ENCODE data around the gene PCBP3. TPM values are rescaled to one million over a fixed set of nuclear protein-coding genes. Genes with fewer than 3 reads are reported as not detected.

Gene PCBP3
- total and polyA plus RNA-seq, 10 of the 15 experiments (the other 5 are each of a cell fraction or from before 2014, with no cell fraction given) = 0.09 to 1.3 (median 0.46) TPM; not detected in 3

DNA sequence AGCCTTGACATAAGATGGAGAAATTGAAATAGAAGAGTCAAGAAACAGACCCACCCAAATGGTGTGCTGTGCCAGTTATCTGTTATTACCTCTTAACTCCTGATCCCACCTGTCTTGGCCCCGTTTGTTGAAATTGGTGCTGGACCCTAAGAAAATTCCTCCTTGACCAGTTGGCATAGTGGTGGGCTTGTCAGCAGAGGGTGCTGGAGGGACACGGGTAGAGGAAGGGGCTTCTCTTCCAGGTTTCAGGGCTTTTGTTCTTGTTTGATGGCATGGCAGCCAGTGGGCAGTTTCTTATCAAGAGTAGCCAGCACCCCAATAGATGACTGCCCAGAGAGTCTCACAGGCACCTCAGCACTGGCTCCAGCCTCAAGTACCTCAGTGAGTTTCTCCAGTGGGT lies 51.6 kb downstream of the PCBP3 start:
- 3% methylated on average over 2 of the region's 2 CpGs for WGBS (ENCODE audit: insufficient coverage, insufficient replicate concordance, low lambda C conversion rate, missing lambda C conversion rate)
- Histone ChIP-seq H3K4me1 (ENCODE audit: control insufficient read depth, insufficient read depth, low read length) (no peaks in the 10 kb centered on the region), H3K9me3 (replicated peaks; ENCODE audit: control insufficient read depth, insufficient read depth, low read length) (peaks cover 2% of the 10 kb centered on the region; the same call in 1 of the 3 replicates), H3K27ac (ENCODE audit: control insufficient read depth, insufficient read depth) (no peak overlapping the region), H3K27me3 (replicated peaks in 1 of 2; ENCODE audit: control insufficient read depth in 2 of 2, insufficient read depth in 2 of 2, low read length in 1 of 2) (no peaks in the 10 kb centered on the region), H3K79me2 (ENCODE audit: control insufficient read depth, insufficient read depth, low read length) (no peaks in the 10 kb centered on the region), H3K4me3 (no peak overlapping the region), H2AFZ (ENCODE audit: control insufficient read depth, low read depth, low read length) (no peak overlapping the region), H3K36me3 (ENCODE audit: control insufficient read depth in 2 of 2, insufficient read depth in 2 of 2, low read length in 1 of 2) (no peaks in the 10 kb centered on the region), H3K9ac (ENCODE audit: control insufficient read depth, insufficient read depth, low read length) (no peak overlapping the region), H4K20me1 (ENCODE audit: control insufficient read depth, insufficient read depth) (no peaks in the 10 kb centered on the region), H3K4me2 (ENCODE audit: control insufficient read depth, insufficient read depth) (no peak overlapping the region)
- FAIRE-seq = no peak
- intact Hi-C loops (cut with micrococcal nuclease; ENCODE audit: unreplicated experiment) (no loop called here), in situ Hi-C loops (cut with MboI) (no loop called here)
- ChIA-PET SMC1A (ENCODE audit: uncharacterized antibody, unreplicated experiment) (no interaction called here), RAD21 (ENCODE audit: unreplicated experiment) (no interaction called here), CTCF (no interaction called here), POLR2A (no interaction called here)
- BruUV-seq (replicated peaks) = no TSS peak
- TF ChIP-seq ZNF592 (IDR thresholded peaks at IDR 0.05) = no peak
- no peak for TF ChIP-seq ZBTB4 (CRISPR knock-in tag; IDR thresholded peaks at IDR 0.05)
- TF ChIP-seq MEF2A (IDR thresholded peaks at IDR 0.05; ENCODE audit: insufficient read depth, low read depth, low read length) = no peak
- TF ChIP-seq LARP7 (IDR thresholded peaks at IDR 0.05) = no peak
- no peak for TF ChIP-seq EED (IDR thresholded peaks at IDR 0.05; ENCODE audit: low read depth)
- TF ChIP-seq SMARCA5 (IDR thresholded peaks at IDR 0.05) = no peak
- no peak for TF ChIP-seq BCLAF1 (IDR thresholded peaks at IDR 0.05)
- no peak for TF ChIP-seq MYB (IDR thresholded peaks at IDR 0.05; ENCODE audit: borderline replicate concordance, low read depth, low read length)
- TF ChIP-seq ZBED1 (IDR thresholded peaks at IDR 0.05; ENCODE audit: borderline replicate concordance) = no peak
- TF ChIP-seq SREBF1 (IDR thresholded peaks at IDR 0.05; ENCODE audit: low read length) = no peak
- no peak for TF ChIP-seq WRNIP1 (IDR thresholded peaks at IDR 0.05; ENCODE audit: borderline replicate concordance, low read depth, low read length)
- TF ChIP-seq FOS (IDR thresholded peaks at IDR 0.05; ENCODE audit: borderline replicate concordance, extremely low read depth, insufficient read length) = no peak
- no peak for TF ChIP-seq SIN3A (IDR thresholded peaks at IDR 0.05; ENCODE audit: low read depth, low read length)
- TF ChIP-seq RB1 (IDR thresholded peaks at IDR 0.05; ENCODE audit: borderline replicate concordance) = no peak
- DNase-seq (ENCODE audit: low read depth, low spot score) = no peak
- no peak for ATAC-seq

All from GM12878 (cell line).